Endodermal cell (in vitro differentiated cells): ENCODE results near the gene CCT4. TPM values are rescaled to one million over a fixed set of nuclear protein-coding genes. Genes with fewer than 3 reads are reported as not detected.

Source experiments
- DNase-seq: peaks from one replicate; pipeline ENCODE4 v3.0.0-alpha.2; 2017
- H3K27ac ChIP-seq: 2 replicates; pipeline ENCODE4 v1.5.1; 2013; ENCODE audit warnings: mild to moderate bottlenecking, low read depth, low read length, moderate library complexity
- H3K27me3 ChIP-seq: 2 replicates; pipeline ENCODE4 v1.6.1; 2013; ENCODE audit warnings: mild to moderate bottlenecking, low read length, moderate library complexity; ENCODE audit not compliant: insufficient read depth, control insufficient read depth, poor library complexity, severe bottlenecking
- H3K36me3 ChIP-seq: 2 replicates; pipeline ENCODE4 v1.7.0; 2013; ENCODE audit warnings: mild to moderate bottlenecking, low read length, moderate library complexity; ENCODE audit not compliant: control insufficient read depth, insufficient read depth
- H3K4me1 ChIP-seq: one replicate; pipeline ENCODE4 v1.7.0; 2013; ENCODE audit warnings: low read length; ENCODE audit not compliant: control insufficient read depth, insufficient read depth
- H3K4me3 ChIP-seq: 2 replicates; pipeline ENCODE4 v1.5.1; 2013; ENCODE audit warnings: mild to moderate bottlenecking, low read length, moderate library complexity
- H3K9ac ChIP-seq: 2 replicates; pipeline ENCODE4 v1.6.1; 2013; ENCODE audit warnings: mild to moderate bottlenecking, low read length, moderate library complexity; ENCODE audit not compliant: poor library complexity, severe bottlenecking; ENCODE audit errors: extremely low read depth
- H3K9me3 ChIP-seq: 2 replicates; pipeline ENCODE4 v1.6.1; 2013; ENCODE audit warnings: mild to moderate bottlenecking, low read length, moderate library complexity; ENCODE audit not compliant: control insufficient read depth
- H3K27ac Mint-ChIP-seq: 2 replicates; pipeline ENCODE4 v1.8.0; 2020; ENCODE audit warnings: mixed read lengths
- H3K27me3 Mint-ChIP-seq: 2 replicates; pipeline ENCODE4 v1.8.0; 2021; ENCODE audit warnings: mild to moderate bottlenecking, mixed read lengths; ENCODE audit not compliant: insufficient read depth
- H3K36me3 Mint-ChIP-seq: 2 replicates; pipeline ENCODE4 v1.8.0; 2020; ENCODE audit warnings: low read depth, mixed read lengths
- H3K4me1 Mint-ChIP-seq: 2 replicates; pipeline ENCODE4 v1.8.0; 2020; ENCODE audit warnings: mixed read lengths
- H3K4me3 Mint-ChIP-seq: 2 replicates; pipeline ENCODE4 v1.8.0; 2020; ENCODE audit warnings: mild to moderate bottlenecking, moderate library complexity, mixed read lengths
- H3K9me3 Mint-ChIP-seq: 2 replicates; pipeline ENCODE4 v1.8.0; 2020; ENCODE audit warnings: mild to moderate bottlenecking, mixed read lengths
- CTCF ChIP-seq: fragments of 200-600 bp; sonication (generic); conservative IDR thresholded peaks from 2 replicates; pipeline ENCODE4 v1.5.0; 2021; ENCODE audit warnings: antibody characterized with exemption, mild to moderate bottlenecking
- WGBS, 2 experiments: methylation state at CpG; one replicate each; pipeline versions ENCODE4 v1.1.5 to v1.1.7; 2013; ENCODE audit warnings: missing lambda C conversion rate in 2 of 2, mixed read lengths in 1 of 2; ENCODE audit not compliant: insufficient coverage in 1 of 2, insufficient read length in 1 of 2; 5-methylcytosine and 5-hydroxymethylcytosine counted together
- total RNA-seq, 2 donors: library from RNA; stranded (reverse); fragmentation: NEBNext Ultra II Directional in 1 of 2; extraction: Animal tissue kit (Norgen Biotek cat#: 25700) in 1 of 2; gene quantifications; 2 replicates in 1 of 2; 3 replicates in 1 of 2; pipeline ENCODE4 v1.2.1, GENCODE V29; 2021

Gene CCT4
- total RNA-seq, 2 donors from 2014 or later, result 259 to 315 TPM

DNA sequence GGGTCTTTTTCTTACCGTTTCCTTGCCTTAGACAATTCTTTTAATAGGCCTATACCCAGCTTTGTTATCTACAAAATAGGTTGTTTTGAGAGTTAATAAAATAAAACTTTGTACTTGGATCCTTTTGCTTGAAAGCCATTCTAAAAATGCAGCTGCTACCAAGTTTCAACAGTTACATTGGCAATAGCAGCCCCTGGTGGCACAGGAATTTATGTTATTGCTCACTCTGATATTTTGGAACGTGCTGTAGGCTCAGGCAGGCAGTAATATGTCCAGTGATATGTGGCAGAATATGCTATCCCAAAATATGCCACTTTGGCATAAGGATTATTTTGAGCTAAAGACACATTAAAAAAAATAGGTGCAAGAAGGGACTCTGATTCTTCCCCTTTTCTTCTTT lies 10.4 kb upstream of the CCT4 start:
- Mint-ChIP-seq H3K9me3 (no peaks in the 10 kb centered on the region), H3K4me1 (no peaks in the 10 kb centered on the region), H3K27ac (no peak overlapping the region), H3K4me3 (no peak overlapping the region), H3K27me3 (no peaks in the 10 kb centered on the region), H3K36me3 (no peaks in the 10 kb centered on the region)
- Histone ChIP-seq H3K36me3 (no peaks in the 10 kb centered on the region), H3K27me3 (no peaks in the 10 kb centered on the region), H3K9ac (no peak overlapping the region), H3K4me1 (no peaks in the 10 kb centered on the region), H3K27ac (no peak overlapping the region), H3K4me3 (no peak overlapping the region), H3K9me3 (no peaks in the 10 kb centered on the region)
- DNase-seq, result no peak
- WGBS, 2 experiments, result 76% methylated on average over 2 of the region's 2 CpGs; no CpG with 5 or more reads in 1 of the 2 experiments
- TF ChIP-seq CTCF, result peak; percentile 62

- H3K4me1 Mint-ChIP-seq, result peaks cover 16% of the 10 kb centered on the region
These were observed 664 bp downstream of the CCT4 start for GRCh38 chr2:61887717-61888266.

GRCh38 chr2:61885896-61886603 lies 2.4 kb downstream of the CCT4 start:
- Mint-ChIP-seq H3K4me1 (peaks cover 16% of the 10 kb centered on the region), H3K36me3 (peaks cover 50% of the 10 kb centered on the region), H3K9me3 (no peaks in the 10 kb centered on the region), H3K27ac (no peak overlapping the region), H3K4me3 (peak overlapping the region; percentile 100), H3K27me3 (no peaks in the 10 kb centered on the region)
- Histone ChIP-seq H3K36me3 (peaks cover 57% of the 10 kb centered on the region), H3K9me3 (no peaks in the 10 kb centered on the region), H3K4me3 (peak overlapping the region; percentile 98), H3K4me1 (no peaks in the 10 kb centered on the region), H3K9ac (no peak overlapping the region), H3K27me3 (no peaks in the 10 kb centered on the region), H3K27ac (no peak overlapping the region)
- WGBS, 2 experiments, result 91 to 92% methylated on average over 15 to 18 of the region's 18 CpGs
- no peak for DNase-seq
- no peak for TF ChIP-seq CTCF

More at GRCh38 chr2:61887717-61888266, 664 bp downstream of the CCT4 start:
- peaks cover 35% of the 10 kb centered on the region for H3K36me3 Mint-ChIP-seq
- peak overlapping the region; percentile 99 for H3K27ac Mint-ChIP-seq
- peaks cover 40% of the 10 kb centered on the region for H3K36me3 ChIP-seq
- H3K9me3 Mint-ChIP-seq, result no peaks in the 10 kb centered on the region
- WGBS, 2 experiments, result 0 to 1% methylated on average over 12 to 18 of the region's 18 CpGs
- no peaks in the 10 kb centered on the region for H3K27me3 ChIP-seq
- peak overlapping the region; percentile 99 for H3K27ac ChIP-seq
- DNase-seq, result no peak
- no peaks in the 10 kb centered on the region for H3K9me3 ChIP-seq
- H3K4me1 ChIP-seq, result no peaks in the 10 kb centered on the region
- peak overlapping the region; percentile 98 for H3K4me3 ChIP-seq
- H3K4me3 Mint-ChIP-seq, result peak overlapping the region; percentile 100
- H3K9ac ChIP-seq, result peak overlapping the region; percentile 99
- no peak for TF ChIP-seq CTCF
- H3K27me3 Mint-ChIP-seq, result no peaks in the 10 kb centered on the region
